ENCODE data around the gene FAM25A.
"Not testable (repeated sequence)": the region's sequence is repeated elsewhere in the genome, so short reads cannot be mapped to it uniquely, and the experiment has no call there.

FAM25A gene

DNA sequence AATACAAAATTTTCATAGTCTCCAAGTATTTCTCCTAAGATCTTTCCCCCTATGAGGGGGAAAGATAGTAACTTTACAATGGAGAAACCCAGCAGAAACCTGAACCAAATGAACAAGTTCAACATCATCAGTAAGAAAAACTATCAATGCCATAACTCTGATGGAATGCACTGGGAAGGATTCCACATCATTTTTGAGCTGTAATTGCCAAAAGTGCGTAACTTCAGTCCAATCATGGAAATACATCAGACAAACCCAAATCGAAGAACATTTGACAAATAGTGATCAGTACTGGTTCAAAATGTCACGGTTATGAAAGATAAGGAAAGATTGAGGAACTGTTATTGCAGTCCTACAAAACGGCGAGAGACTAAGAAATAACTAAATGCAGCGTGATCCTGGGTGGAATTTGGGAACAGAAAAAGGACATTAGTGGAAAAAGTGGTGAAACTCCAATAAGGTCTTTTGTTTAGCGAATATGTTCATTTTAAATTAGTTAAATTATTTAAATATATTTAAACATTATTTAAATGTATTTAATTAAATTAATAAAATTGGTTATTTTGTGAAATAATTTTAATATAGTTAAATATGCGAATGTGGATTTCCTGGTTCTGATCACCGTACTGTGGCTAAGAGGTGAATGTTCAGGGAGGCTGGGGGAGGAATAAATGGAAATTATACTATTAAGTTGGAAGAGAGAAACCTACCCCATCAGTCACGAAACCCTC lies 4.9 kb upstream of the FAM25A start:
- not testable (repeated sequence) for DNase-seq

DNA sequence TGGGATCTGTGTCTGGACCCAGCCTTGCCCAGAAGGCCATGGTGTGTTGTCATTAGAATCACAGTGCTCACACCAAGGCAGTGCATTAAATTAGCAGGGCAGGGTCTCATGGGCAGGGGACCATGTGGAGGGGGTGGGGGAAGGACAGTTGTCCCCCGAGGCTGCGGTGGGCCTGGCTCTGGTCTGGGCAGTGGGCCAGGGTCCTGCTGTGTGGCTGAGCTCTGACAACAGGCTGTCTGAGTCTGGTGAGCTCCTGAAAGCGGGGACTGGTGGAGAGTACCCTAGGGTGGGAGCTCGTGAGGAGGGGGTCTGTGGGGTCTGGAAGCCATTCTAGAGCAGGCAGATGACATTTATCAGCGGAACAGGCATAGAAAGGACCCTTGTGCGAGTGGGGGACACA lies 2.0 kb upstream of the FAM25A start:
- not testable (repeated sequence) for DNase-seq

DNA sequence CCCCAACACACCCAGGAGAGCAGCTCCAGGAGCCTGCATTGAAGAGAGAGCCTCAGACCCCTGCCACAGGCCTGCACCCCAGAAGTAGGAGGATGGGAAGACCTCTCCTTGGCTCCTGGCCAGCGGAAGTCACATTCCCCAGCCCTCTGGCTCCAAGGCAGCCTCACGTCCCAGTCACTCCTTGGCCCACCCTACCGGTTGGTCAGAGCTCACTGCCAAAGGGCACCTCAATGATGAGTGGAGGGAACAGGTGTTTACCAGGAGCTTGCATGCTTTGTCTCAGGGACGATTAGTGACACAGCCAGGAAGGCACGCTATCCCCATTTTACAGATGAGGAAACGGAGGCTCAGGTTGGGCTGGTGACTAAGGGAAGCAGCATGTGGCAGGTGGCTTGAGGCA lies 1.0 kb upstream of the FAM25A start:
- DNase-seq, result not testable (repeated sequence)

DNA sequence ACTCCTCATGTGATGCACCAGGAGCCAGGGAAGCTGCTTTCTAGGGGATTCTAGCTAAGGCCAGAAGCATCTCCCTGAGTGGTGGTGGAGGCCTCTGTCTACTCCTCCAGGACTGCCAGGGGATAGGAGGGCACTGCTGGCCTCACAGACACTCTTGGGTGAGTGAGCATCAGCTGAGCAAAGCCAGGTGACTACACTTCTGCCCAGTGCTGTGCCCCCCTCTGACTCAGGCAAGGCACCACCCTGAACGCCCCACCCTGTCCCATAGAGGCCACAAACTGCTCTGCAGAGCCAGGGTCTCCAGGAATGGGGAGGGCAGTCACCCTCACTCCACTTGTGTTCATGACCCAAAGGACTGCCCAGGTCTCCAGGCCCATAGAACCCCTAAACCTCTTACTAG lies 590 bp upstream of the FAM25A start:
- not testable (repeated sequence) for DNase-seq

DNA sequence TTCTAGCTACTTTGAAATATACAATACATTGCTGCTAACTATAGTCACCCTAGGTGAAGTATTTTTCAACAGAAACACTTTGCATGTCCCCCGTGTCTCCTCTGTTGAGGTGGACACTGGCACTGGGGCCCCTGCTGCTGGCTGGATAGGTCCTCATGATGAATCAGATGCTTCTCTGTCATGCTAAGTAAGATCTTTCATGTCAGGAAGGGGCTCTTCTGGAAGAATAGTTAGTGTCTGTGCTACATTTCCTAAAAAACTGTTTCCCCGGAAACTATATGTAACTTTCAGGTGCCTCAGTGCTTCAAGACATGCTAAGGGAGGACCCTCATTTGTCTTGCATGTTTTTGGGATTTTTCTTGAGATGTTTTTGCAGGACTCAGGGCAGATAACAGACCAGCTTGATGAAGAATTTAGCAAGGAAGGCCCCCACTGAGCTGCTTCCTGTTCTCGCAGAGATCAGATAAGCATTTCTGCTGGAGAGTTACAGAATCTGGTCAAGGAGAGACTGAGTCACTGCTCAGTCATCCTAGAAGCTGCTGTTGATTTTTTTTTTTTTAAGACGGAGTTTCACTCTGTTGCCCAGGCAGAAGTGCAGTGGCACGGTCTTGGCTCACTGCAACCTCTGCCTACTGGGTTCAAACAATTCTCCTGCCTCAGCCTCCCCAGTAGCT lies 5.3 kb downstream of the FAM25A start:
- DNase-seq, result not testable (repeated sequence)

DNA sequence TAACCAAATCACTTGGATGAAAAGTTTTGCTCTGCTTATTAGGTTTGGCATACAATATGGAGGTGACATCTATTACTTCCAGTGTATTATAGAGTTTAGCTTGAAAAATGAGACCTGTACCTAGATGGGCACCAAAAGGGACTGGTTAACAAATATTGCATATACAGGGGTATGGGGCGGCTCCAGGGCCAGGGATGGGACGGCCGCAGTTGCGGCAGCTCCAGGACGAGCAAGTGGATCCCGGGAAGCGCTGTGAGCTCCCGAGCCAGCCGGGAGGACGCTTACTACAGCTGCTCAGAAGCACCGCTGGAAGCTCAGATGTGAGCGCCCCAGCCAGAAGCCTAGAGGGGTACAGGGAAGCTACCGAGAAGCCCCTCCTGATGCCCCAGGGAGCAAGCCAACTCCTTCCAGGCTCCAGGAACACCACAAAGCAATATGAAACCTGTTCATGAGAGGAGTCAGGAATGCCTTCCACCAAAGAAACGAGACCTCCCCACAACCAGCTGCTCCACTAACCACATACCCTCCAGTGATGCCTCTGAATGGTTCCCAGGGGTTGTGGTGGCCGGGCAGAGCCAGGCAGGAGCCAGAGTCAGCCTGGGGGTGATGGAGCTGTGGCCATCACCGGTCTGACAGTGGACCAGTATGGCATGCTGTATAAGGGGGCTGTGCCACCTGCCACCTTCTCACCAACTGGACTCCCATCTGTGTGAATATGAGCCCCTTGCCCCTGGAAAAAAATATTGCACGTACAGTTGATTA lies 6.8 kb downstream of the FAM25A start:
- DNase-seq, result not testable (repeated sequence)

DNA sequence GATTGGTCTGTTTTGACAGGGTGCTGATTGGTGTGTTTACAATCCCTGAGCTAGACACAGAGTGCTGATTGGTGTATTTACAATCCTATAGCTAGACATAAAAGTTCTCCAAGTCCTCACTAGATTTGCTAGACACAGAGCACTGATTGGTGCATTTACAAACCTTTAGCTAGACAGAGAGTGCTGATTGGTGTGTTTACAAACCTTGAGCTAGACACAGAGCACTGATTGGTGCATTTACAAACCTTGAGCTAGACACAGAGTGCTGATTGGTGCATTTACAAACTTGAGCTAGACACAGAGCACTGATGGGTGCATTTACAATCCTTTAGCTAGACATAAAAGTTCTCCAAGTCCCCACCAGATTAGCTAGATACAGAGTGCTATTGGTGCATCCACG lies 10.3 kb downstream of the FAM25A start:
- not testable (repeated sequence) for DNase-seq

DNA sequence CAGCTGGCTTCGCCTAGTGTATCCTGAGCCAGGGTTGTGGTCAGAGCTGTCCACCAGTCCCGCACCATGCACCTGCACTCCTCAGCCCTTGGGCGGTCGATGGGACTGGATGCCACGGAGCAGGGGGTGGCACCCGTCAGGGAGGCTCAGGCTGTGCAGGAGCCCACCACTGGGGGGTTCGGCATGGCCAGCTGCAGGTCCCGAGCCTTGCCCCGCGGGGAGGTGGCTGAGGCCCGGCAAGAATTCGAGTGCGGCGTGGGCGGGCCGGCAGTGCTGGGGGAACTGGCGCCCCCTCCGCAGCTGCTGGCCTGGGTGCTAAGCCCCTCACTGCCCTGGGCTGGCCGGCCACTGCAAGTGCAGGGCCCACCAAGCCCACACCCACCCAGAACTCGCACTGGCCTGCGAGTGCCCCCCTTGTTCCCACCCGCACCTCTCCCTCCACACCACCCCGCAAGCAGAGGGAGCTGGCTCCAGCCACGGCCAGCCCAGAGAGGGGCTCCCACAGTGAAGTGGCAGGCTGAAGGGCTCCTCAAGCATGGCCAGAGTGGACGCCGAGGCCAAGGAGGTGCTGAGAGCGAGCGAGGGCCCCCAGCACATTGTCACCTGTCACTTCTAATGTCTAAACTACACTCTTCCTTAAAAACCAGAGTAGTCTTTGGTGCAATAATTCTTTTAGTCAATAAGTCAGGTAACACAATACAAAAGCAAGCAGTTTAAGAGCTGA lies 11.0 kb downstream of the FAM25A start:
- no peak for DNase-seq

DNA sequence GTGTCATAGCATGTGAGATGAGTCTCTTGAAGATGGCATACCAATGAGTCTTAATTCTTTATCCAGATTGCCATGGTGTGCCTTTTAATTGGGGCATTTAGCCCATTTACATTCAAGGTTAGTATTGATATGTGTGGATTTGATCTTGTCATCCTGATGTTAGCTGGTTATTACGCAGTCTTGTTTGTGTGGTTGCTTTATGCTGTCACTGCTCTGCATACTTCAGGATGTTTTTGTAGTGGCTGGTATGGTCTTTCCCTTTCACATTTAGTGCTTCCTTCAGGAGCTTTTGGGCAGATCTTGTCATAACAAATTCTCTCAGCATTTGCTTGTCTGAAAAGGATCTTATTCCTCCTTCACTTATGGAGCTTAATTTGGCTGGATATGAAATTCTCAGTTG lies 16.5 kb downstream of the FAM25A start:
- DNase-seq, result no peak

DNA sequence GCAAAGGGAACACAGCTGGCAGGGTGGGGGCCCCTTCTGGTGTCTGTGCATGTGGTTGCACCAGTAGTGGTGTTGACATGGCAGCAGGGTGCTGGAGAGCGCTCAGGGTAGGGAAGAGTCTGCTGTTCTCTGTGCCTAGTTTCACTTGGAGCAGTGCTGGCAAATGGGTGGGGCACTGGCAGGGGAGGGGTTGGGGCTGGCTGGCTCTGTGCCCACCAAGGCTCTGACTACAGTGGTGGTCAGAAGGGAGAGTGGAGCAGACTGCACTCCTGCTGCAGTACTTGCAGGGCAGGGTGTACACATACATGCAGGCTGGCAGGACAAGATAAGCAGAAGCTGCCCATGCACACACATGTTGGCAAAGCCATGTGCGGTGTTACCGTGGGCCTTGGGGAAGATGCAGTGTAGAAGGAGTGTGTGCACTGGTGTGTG lies 18.2 kb downstream of the FAM25A start:
- no peak for DNase-seq

DNA sequence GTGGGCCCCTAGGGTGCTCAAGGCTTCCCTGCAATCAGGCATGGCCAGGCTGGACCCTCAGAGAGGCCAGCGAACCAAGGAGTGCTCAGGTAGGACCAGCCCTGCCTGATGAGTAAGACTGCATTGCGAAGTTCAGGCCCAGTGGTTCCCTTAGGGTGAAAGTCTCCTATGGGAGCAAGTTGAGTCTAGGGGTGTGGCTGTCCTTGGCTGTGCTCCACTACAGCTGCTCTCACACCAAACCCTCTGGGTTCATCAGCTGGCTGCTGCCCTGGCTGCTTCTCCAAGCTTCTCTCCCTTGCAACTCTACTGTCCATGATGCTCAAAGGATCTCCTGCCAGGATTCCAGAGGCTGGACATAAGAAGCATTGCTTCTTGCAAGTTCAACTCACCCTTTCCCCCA lies 18.7 kb downstream of the FAM25A start:
- no peak for DNase-seq

DNA sequence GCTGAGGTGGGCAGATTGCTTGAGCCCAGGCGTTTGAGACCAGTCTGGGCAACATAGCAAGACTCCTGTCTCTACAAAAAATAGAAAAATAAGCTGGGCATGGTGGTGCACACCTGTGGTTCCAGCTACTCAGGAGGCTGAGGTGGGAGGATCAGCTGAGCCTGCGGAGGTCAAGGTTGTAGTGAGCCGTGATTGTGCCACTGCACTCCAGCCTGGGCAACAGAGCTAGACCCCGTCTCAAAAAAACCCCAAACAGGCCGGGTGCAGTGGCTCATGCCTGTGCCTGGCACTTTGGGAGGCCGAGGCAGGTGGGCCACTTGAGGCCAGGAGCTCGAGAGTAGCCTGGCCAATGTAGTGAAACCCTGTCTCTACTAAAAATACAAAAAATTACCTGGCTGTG lies 23.5 kb downstream of the FAM25A start:
- DNase-seq, result not testable (repeated sequence)

DNA sequence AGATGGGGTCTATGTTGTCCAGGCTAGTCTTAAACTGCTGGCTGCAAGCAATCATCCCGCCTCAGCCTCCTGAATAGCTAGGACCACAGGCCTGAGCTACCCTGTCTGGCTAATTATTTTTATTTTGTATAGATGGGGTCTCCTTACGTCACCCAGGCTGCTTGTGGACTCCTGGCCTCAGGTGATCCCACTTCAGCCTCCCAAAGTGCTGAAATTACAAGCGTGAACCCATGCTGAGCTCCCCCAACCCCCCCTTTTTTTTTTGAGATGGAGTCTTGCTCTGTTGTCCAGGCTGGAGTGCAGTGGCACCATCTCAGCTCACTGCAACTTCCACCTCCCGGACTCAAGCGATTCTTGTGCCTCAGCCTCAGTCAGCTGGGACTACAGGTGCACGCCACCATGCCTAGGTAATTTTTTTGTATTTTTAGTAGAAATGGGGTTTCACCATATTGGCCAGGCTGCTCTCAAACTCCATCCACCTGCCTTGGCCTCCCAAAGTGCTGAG lies 25.4 kb downstream of the FAM25A start:
- DNase-seq, result no peak

DNA sequence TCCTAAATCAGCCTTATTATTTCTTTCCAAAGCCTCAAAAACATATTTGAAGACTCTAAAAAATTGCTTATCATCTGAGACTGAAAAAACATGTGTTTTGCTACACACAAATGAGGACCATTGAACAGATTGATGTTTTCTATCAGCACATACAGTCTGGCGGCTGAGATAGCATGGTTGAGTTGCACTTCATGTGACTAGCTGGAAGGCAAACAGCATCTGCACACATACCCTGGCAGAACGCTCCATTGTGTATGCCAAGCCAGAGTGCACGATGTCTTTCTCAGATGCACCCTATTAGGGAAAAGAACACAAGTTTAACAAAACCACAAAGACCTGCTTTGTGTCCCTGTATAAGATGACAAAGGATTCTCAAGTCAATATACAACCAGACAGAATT lies 33.0 kb downstream of the FAM25A start:
- no peak for DNase-seq

DNA sequence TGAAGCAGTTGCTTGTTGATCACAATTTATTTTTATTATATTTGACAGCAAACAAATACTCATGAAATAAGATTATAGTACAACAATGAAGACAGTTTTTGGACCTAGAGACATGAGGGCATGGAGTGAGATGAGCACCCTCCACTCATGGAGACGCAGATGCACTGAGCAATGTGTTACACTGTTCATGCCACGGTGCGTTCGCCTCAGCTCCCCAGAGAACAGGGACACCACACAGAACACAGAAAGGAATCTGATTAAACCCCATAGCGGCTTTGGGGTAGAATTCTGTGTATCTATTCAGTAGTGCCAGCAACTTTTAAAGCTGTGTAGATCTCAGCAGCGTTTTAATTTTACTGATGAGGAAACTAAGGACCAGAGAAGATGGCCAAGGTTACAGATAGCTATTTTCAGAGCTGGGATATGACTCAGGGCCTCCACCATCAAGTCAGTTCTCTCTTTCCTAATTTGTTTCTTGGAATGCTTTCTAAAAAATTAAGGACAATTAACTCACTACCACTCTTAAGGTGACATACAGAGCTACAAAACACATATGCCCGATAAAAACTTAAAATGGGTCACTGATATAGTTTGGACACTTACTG lies 33.6 kb downstream of the FAM25A start:
- DNase-seq, result no peak

DNA sequence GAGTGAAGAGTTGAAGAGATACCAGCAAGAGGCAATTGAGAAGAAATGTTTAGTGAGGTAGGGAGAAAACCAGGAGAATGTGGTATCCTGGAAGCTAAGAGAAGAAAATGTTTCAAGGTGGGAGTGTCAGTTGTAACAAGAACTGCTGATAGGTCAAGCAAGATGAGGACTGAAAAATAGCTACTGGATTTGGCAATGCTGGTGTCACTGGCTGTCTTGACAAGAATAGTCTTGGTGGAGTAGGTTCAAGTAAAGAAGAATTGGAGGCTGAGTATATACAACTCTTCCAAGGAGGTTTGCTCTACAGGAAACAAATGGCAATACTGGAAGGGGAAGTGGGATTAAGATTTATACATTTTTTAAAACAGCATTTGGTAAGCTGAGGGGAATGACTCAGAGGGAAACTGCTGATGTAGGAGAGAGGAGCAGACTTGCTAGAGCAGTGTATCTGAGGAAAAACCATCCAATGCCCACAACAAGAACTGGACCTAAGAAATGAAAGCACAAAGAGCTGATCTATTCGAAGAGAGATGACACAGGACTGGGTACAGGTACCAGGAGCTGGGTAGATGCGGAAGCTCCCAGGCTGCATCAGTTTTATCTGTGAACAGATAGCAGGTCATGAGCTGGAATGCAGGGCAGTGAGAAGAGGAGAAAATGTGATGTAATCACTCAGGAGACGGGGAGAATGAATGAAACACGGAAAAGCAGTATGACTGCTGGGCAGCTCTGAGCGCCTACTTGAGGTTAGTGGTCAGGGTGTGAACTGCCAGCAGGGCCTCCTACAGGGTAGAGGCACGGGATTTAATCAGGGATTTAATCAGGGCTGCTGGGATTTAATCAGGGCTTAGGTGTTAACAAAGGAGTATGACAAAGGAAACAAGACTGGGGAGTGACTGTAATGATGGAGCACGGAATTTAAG lies 34.5 kb downstream of the FAM25A start:
- no peak for DNase-seq

DNA sequence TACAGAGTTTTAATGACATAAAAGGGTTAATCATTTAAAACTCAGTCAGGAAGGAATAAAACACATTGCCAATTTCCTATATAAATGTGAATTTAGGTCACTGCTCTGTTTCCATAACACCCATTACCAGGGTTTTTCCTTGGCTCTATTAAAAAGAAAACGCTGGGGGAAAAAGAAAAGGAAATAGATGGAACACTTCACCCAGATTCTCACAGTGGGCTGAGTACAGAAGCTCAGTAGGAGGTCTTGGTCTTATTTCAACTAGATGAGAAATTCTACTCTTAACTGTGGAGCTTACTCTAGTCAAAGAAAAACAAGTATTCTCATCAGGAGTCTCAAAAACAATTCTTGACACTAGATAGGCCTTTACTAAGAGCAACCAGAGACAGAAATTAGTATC lies 38.1 kb downstream of the FAM25A start:
- DNase-seq, result no peak

DNA sequence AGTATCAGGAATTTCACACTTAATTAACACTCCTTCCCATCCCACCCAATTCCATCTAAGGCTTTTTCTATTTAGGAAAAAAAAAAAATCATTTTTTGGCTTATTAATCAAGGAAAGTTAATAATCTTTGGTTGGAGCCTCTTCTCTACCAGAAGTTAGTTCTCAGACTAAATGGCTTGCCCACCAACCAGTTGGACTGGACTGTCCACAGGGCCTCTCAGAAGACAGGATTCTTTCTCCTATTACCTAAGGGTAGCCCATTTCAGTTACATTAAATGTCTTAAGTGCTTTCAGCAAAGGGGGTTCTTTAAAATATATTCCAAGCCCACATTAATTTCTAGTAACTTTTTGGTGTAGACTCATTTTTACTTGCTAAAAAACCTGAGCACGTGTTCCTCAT lies 39.3 kb downstream of the FAM25A start:
- DNase-seq, result no peak

DNA sequence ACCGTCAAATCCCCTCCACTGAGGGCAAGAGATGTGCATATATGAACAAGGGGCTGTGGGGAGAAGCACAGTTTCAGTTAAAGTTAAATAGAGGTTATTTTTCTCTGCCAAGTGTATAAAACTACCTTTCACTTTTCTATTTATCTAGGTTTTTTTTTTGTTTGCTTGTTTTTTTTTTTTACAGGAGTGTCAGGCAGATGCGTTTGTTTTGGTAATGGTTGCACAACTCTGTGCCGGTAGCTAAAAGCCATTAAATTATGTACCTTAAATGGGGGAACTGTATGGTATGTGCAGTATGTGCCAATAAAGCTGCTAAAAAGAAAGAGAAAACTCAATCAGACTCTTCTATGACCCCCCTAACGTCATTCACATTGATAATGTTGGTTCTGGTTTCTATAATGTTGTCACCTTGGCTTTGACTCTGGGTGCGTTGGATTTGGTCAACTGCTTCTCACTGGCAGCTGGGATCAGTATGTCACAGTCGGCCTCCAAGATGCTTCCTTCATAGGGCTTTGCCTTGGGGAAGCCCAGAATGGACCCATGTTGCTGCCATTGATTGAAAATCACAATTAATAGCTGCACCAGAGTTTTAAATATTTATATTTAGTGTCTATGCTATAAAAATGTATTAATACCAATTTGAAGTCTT lies 40.3 kb downstream of the FAM25A start:
- DNase-seq, result no peak

DNA sequence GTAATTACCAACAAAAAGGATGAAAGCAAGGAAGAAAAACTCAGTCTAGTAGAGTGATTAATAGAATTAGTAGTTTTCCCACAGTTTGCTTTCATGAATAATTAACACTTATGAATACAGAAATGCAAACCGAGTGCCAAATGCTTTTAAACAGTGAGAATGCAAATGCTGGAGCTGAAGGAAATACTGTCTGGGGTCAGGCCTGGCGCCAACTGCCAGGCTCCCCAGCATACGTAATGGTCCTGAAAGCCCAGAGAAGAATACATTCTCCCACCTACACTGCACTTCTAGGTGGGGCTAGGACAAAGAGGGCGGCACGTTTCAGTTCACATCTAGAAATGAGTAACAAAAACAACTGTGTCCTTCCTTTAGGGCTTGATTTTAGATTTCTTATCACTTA lies 44.6 kb downstream of the FAM25A start:
- no peak for DNase-seq

DNA sequence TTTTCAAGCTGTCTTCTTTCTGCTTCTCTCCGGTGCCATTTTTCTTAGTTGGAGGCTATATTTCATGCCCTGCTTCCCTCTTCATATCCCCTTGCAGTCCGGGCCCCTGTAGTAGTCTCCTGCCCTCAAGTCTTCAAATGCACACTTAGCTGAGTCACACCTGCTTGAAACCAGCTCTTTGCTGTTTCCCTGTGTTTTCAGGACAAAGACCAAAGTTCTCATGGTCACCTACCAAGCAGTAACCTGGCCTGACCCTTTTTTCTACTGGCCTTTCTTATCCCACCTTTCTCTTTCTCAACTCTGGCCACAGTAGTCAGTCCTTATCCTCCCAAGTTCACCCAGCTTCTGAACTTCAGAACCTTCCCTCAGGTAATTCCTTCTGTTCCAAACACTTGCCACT lies 46.1 kb downstream of the FAM25A start:
- no peak for DNase-seq

All from SHP77 (cell line).